GM08714 (cell line): ENCODE data around the gene EXOSC7.
"Not testable (repeated sequence)": the region's sequence is repeated elsewhere in the genome, so short reads cannot be mapped to it uniquely, and the experiment has no call there.

Experiments used
- H3K4me3 ChIP-seq: fragments of 200-500 bp; sonication (Bioruptor generic); 2 replicates; pipeline ENCODE4 v1.5.1; 2014; ENCODE audit warnings: mild to moderate bottlenecking, low read length, inconsistent platforms
- ZNF274 ChIP-seq: IDR thresholded peaks from 2 replicates; pipeline ENCODE4 v1.6.1; 2012; ENCODE audit warnings: mild to moderate bottlenecking, low read depth, low read length

The EXOSC7 gene

DNA sequence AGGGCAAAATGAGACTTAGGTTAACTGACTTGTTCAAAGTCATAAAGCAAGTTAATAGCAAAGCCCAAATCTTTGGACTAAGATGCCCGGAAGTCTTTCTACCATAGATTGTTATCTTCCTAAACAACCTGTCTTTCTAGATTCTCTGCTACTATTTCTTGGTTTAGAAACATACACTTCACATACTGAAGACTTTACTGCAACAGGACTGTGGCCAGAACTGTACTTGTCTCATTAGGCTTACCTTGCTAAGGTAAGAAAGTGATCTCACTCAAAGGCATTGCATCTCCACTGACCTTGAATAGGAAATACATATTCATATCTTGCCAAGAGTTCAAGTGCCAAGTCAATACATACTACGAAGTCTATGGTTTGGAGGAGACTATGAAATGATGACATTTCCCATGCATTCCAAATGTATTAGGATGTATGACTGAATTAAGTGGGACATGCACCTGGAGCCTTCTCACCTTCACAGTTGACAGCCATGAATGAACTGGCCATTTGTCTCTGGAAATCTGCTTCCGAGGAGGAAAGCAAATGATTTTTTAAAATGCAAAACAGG, 5.0 kb upstream of the EXOSC7 start:
- H3K4me3 ChIP-seq: no peak overlapping the region
- TF ChIP-seq ZNF274: no peak

DNA sequence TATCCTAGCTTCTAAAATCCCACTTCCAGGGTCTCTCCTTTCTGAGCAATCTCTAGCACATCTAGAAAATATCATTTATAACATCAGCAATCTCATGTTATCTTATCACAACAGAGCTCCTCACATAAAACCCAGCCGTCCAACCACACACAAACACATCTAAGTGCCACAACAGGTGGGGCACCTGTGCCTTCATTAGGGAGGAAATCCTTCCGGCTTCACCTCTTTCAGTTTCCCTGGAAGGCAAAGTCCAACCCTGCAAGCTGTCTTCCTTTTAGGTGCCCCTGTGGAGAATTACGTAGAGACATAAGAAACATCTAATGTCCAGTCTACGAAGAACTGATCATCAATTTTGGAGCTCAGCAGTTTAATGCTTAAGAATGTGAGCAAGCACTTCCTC, 1.6 kb upstream of the EXOSC7 start:
- no peak for TF ChIP-seq ZNF274
- peak overlapping the region; percentile 96 for H3K4me3 ChIP-seq

DNA sequence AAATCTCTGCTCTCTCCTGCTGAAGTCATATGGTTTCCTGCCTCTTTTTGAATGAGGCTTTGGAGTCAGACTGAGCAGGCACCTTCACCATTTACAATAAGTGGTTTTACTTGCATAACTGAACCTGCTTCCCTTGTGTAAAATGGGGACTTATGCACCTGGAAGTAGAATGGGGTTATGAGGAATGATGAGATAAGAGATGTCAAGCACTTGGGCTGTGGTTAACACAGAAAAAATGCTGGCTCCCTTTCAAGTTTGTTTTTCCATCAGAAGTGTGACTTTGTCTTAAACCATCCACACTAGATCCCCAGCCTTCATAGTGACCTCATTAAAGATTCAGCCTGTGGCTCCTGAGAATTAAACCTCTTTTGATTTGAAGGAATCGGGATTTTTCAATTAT, 5.2 kb downstream of the EXOSC7 start:
- no peak overlapping the region for H3K4me3 ChIP-seq
- no peak for TF ChIP-seq ZNF274

DNA sequence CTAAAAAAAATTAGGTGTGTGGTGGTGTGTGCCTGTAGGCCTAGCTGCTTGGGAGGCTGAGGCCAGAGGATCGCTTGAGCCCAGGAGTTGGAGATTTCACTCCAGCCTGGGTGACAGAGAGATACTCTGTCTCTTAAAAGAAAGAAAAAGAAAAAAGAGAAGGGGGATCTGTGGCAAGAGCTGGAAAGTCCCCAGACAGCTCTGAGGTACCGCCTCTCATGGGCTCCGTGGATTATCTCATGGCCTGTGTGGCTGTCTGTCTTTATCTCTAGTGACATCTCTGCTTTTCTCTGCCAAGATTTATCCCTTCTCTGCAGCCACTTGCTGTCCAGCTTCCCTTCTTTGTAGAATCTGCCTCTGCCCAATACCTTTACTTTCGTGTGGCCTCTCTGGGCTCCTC, 5.7 kb downstream of the EXOSC7 start:
- no peak overlapping the region for H3K4me3 ChIP-seq
- TF ChIP-seq ZNF274: no peak

DNA sequence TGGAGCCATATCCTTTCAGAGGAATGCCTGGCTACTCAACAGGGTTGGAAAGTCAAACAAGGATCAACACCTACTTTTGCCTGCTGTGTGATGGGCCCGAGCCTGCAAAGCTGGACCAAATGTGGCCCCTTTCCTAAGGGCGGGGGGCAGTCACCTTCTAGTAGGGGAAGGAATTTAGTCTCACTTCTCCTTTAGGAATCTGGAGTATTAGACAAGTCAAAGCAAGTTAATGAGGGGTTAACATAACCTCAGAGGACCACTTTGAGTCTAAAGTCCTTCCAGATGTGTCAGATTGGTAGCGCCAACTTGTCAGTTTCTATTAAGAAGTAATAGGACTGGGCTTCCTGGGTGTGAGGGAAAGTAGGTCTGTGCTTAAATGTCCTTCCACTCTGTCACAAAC, 6.8 kb downstream of the EXOSC7 start:
- no peak overlapping the region for H3K4me3 ChIP-seq
- no peak for TF ChIP-seq ZNF274

DNA sequence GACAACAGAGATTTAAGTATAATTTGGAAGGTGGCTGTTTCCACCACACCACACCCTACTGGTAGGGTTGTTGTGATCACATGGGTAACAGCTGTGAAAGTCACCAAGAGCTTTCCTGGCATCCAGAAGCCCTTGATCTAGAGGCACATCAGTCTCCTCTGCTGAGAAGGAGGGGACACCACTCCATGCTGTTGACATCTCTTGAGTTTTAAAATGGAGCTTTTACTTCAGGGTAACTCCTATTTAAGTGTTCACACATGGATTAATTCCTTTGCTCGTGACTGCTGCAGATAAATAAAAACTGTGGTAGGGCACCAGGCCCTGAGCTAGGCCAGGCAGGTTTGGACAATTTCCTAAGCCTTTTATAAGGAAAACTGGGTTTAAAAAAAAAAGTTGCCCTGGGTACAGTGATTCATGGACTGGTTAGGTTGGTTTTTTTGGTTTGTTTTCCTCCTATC, 7.5 kb downstream of the EXOSC7 start:
- TF ChIP-seq ZNF274: no peak
- no peak overlapping the region for H3K4me3 ChIP-seq

DNA sequence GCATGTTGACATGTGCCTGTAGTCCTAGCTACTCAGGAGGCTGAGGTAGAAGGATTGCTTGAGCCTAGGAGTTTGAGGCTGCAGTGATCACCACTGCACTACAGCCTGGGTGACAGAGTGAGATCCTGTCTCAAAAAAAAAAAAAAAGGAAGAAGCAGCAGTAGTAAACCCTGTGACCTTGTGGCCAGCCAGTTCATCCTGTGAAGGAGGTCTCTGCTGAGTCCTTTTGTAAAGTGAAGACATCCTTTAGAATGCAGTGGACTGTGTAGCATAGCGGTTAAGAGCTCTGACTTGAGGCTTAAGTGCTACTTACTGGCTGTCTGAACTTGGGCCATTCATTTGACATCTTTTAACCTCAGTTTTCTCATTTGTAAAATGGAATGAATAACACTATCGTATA, 8.3 kb downstream of the EXOSC7 start:
- no peak overlapping the region for H3K4me3 ChIP-seq
- TF ChIP-seq ZNF274: no peak

DNA sequence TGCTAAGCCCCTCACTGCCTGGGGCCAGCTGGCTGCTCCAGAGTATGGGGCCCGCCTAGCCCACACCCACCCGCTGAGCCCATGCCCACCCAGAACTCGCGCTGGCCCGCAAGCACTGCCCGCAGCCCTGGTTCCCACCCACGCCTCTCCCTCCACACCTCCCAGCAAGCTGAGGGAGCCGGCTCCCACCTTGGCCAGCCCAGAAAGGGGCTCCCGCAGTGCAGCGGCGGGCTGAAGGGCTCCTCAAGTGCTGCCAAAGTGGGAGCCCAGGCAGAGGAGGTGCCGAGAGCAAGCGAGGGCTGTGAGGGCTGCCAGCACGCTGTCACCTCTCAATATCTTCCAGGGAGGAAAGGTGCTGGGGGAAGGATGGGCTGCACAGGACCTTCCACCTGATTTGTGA, 10.3 kb downstream of the EXOSC7 start:
- not testable (repeated sequence) for H3K4me3 ChIP-seq

DNA sequence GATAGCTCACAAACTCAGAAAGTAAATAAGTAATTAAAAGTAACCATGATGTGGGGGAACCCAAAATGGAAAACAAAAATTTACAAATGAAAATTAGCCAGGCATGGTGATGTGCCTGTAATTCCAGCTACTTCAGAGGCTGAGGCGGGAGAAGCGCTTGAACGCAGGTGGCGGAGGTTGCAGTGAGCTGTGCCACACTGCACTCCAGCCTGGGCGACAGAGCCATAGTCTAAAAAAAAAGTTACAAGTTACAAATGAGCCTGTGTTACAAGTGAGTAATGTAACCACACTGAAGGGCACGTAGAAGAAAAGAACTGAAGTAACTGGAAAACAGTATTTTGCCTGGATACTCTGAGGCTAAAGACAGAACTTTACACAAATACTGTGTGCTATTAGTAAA, 11.3 kb downstream of the EXOSC7 start:
- TF ChIP-seq ZNF274: no peak
- no peak overlapping the region for H3K4me3 ChIP-seq

DNA sequence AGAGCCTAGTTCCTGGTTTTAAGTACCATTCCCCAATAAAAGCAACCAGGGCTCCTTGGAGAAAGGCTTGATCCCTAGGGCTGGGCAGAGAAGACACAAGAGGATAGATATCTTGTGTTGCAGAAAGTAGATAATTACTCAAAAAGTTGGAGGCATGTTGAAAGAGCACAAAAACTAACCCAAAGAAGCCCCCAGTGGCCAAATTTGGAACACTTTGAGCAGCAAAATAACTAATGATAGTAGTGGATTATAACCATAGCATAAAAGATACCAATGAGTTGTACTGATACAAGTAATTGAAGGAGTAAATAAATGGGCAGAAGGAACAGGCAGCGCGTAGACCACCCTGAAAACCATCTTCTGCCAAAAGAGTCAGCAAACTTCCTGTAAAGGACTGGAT, 12.0 kb downstream of the EXOSC7 start:
- TF ChIP-seq ZNF274: no peak

DNA sequence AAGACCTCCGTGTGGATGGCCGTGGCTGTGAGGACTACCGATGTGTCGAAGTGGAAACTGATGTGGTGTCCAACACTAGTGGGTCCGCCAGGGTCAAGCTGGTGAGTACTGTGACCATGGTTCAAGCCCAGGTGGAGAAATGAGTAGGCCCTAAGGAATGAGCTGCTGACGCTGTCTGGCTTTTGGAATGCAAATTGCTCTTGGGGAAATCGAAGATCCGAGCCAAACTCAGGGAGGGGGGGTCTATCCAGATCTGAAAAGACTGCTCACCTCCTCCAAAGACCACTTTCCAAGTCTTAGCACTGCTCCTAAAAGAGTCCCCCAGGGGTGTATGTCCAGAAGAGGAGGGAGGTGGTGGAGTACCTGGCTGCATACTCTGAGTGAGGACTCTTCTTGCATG, 13.1 kb downstream of the EXOSC7 start:
- no peak for TF ChIP-seq ZNF274
- no peak overlapping the region for H3K4me3 ChIP-seq

More for the DNA sequence above, 12.0 kb downstream of the EXOSC7 start:
- no peak overlapping the region for H3K4me3 ChIP-seq

DNA sequence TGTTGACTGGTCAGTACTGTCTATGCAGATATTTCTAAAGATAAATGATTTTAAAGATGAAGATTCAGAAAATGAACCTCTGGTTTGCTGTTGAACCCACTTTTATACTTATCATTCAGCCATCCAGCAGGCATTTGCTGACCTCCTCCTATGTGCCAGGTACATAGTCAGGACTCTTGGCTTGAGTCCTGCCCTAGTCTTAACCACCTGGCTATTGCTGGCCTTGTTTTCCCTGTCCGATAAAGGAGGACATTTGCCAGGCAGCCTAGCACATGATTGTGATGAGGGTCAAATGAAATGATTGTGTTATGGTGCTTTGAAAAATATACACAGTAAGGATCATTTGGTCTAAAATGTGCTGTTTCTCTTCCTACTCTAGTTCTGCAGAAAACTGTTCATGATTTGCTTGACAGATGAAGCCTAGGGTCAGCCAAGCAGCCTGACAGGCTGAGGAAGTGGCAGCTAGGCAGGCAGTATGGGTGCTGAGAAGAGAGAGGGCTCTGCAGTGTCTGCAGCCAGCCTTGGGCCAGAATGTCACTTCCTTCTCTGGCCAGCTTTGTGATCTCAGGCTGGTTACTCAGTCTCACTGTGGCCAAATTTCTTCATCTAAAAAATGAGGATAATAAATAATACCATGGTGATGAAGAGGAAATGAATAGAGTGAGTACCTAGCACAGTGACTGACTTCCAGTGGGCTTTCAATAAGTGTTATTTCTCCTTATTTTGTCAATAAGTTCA, 13.8 kb downstream of the EXOSC7 start:
- no peak overlapping the region for H3K4me3 ChIP-seq
- TF ChIP-seq ZNF274: no peak

DNA sequence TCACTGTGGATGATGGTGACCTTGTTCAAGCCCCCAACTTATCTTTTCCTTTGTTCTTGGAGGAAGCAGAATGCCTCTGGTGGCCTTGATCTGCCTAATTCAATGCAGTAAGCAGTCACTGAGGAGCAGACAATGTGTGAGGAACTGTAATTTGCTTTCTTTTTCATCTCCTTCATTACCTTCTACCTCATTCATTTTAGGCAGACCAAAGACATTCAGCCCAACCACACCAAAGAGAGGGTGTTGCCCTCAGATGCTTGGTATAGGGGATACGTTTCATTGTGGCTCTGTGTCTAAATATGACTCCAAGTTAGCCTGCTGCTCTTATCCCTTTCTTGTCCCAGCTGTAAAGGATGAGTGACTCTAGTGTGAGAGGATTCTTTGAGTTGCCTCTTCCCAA, 15.3 kb downstream of the EXOSC7 start:
- H3K4me3 ChIP-seq: no peak overlapping the region
- TF ChIP-seq ZNF274: no peak

DNA sequence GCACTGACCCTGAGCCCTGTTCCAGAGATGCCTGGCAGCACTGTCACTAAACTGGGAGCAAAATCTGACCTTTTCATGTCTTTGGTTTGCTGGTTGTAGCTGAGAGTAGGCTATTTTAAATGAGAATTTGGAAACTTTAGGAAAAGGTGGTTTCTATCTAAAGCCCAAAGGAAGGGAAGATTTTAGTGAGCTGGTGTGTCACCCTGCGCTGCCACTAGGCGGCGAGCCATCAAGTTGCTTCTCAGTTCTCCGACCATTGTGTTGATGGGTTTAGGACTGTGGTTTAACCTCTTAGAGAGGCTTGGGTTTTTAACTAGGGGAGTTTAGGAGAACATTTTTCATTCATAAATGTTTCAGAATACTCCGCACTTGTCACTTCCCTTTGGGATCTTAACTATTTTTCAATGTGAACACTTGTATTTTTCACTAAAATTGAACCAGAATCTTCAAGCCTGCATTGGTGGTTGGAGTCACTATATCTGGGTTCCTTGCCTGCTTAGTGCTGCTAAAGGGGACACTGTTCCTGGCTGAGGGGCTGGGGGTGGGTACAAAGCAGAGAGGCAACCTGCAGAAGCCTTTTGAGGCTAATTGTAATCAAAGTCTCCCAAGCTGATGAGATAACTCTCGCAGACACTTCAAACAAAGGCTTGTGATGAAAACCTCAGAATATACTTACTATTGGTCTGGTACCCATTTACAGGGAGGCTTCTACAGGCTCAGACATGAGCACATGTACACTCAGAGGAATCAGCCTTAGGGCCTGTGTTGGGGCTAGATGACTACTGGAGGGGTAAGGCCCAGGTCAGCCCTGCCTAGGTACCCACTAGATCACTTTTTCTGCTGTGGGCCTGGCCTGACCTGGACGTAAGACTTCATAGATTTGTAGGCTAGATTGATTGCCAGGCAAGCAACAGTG, 16.8 kb downstream of the EXOSC7 start:
- TF ChIP-seq ZNF274: no peak
- no peak overlapping the region for H3K4me3 ChIP-seq

DNA sequence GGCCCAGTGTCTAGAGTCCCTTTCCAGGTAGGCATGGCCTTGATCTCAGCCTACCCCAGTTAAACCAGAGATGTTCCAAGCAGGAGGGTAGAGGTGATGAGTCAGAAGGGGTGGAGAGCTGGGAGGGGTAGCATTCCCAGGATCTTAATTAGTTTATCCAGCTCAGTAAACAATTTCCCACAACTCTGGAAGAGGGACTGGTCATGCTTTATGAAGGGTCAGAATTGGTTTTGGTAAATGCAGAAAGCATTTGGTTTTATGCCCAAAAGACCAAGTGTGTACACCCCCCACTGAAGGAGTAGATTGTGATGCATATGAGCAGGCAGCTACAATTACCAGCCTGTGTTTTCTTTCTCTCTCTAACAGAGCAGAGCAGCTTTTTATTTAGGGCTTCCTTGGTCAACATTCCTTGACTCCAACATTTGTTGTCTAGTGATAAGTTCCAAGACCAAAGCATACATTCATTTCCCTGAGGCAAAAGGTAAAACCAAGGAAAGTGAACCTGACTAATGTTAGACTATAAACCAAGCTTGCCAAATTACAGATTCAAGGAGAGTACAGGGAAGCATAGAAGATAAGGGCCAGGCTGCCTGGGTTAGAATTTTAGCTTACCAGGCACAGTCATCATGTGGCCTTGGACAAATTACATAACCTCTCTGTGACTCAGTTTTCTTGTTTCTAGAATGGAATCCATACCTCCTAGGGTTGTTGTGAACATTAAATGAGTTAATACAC, 17.6 kb downstream of the EXOSC7 start:
- TF ChIP-seq ZNF274: no peak
- no peak overlapping the region for H3K4me3 ChIP-seq
